Erythroblast (primary cell): Measurements from ENCODE around the gene TTC16.
A peak's percentile ranks its signal among the peaks of the same experiment; 100 is the strongest.

Experiments used
- DNase-seq, 2 experiments: peaks; one replicate each; lab custom pipeline; 2025; lab: John Stamatoyannopoulos, UW
- GATA1 ChIP-seq: IDR thresholded peaks from 2 replicates; pipeline ENCODE4 v1.6.1; 2011; ENCODE audit warnings: low read depth, mild to moderate bottlenecking, control low read depth, low read length, moderate library complexity
- POLR2A ChIP-seq: IDR thresholded peaks from 2 replicates; pipeline ENCODE4 v1.6.1; 2011; ENCODE audit warnings: mild to moderate bottlenecking, low read length

TTC16 gene

GRCh38 chr9:127715470-127716337 is at the start of gene TTC16, which contains the start of gene PTRH1:
TSS of gene TTC16 (plus strand) at chr9:127716079. CDS start at chr9:127716146, 67 bp downstream.
TSS of gene PTRH1 (minus strand) at chr9:127715663. CDS start at chr9:127715639, 24 bp downstream.
- TF ChIP-seq POLR2A (peak; percentile 43), GATA1 (no peak)
- DNase-seq = peak; percentile 97 to 99

GRCh38 chr9:127667127-127667844 is 48.6 kb upstream of the TTC16 start:
- DNase-seq = no peak

GRCh38 chr9:127667906-127668305 is 48.0 kb upstream of the TTC16 start:
- DNase-seq = no peak
- TF ChIP-seq POLR2A (no peak), GATA1 (no peak)

More at GRCh38 chr9:127667127-127667844, 48.6 kb upstream of the TTC16 start:
- TF ChIP-seq GATA1 (no peak), POLR2A (no peak)

DNA sequence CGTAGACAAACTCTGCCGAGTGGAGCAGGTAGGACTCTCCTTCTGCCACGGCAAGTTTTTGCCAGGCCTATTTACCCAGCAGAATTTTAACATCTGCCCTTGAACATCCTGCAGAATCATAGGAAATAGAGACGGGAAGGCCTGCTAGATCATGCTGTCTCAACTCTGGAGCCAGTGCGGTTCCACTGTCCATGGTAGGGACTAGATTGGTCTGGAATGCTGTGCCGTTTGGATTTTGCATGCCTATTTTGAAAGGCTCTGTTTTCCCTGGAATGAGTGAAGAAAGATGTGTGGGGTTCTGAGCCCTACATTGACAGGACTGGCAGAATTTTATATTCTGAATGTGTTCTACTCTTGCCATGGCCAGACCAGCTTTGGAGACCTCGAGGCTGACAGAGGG is 42.6 kb upstream of the TTC16 start:
- TF ChIP-seq GATA1 (no peak), POLR2A (no peak)
- DNase-seq = no peak

GRCh38 chr9:127676638-127677037 is 39.2 kb upstream of the TTC16 start:
- TF ChIP-seq POLR2A = no peak
- no peak for TF ChIP-seq GATA1
- no peak for DNase-seq

GRCh38 chr9:127679506-127679905 is 36.4 kb upstream of the TTC16 start:
- TF ChIP-seq GATA1 = no peak
- TF ChIP-seq POLR2A = no peak

GRCh38 chr9:127680226-127680625 is 35.7 kb upstream of the TTC16 start:
- no peak for DNase-seq
- TF ChIP-seq POLR2A (no peak), GATA1 (no peak)

More at GRCh38 chr9:127679506-127679905, 36.4 kb upstream of the TTC16 start:
- no peak for DNase-seq

- no peak for DNase-seq
- TF ChIP-seq GATA1 (no peak), POLR2A (no peak)
Measured at GRCh38 chr9:127680846-127681245, 35.0 kb upstream of the TTC16 start.

GRCh38 chr9:127682351-127683136 is 33.3 kb upstream of the TTC16 start:
- TF ChIP-seq GATA1 (no peak), POLR2A (no peak)
- DNase-seq = no peak

DNA sequence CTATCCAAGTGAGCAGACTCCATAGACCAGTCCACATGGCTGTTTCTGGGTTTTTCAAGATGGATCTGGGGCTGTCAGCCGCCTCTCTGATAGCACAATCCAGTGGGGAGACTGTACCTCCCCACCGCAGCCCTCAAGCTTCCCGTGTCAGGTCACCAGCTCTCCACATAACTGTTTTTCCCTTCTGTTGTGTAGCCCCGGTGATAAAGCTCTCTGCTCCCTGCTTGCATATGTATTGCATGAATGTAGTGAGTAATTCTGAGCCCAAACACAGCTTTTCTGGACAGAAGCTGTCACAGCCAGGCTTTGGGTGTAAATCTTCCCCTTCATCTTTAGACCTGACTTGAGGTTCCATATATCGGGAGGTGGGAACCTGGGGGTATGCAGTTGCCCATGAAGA is 32.2 kb upstream of the TTC16 start:
- no peak for DNase-seq
- no peak for TF ChIP-seq GATA1
- TF ChIP-seq POLR2A = no peak

DNA sequence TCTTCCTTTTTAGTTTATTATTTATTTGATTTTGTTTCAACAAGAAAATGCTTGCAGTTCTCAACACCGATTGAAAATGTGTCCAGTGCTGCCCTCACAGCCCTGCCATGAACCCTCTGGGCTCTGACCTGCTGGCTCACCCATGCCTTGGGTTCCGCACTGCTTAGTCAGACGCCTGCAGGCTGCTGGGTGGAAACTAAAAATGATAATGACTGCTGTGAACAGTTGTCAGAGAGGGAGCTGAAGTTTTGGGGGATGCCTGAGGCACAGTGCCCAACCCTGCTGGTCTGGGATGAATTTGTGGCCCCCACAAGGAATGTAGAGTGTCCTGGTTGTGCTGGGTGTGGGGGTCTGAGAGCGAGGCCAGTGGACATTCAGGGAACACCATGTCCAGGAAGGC is 31.3 kb upstream of the TTC16 start:
- no peak for TF ChIP-seq GATA1
- TF ChIP-seq POLR2A = no peak
- no peak for DNase-seq

GRCh38 chr9:127686461-127687393 is 29.2 kb upstream of the TTC16 start:
- TF ChIP-seq GATA1 = no peak
- no peak for TF ChIP-seq POLR2A
- no peak for DNase-seq
